DOHH2 (cell line): ENCODE data around the gene MVB12B.

Source experiments
- EZH2phosphoT487 ChIP-seq: fragments of 200-600 bp; sonication (generic); IDR thresholded peaks from 2 replicates; pipeline ENCODE4 v1.6.1; 2017; ENCODE audit warnings: borderline replicate concordance, mild to moderate bottlenecking, antibody characterized with exemption, low read length, moderate library complexity, mixed read lengths
- TF ChIP-seq, protein P1 (sequence below): fragments of 200-600 bp; sonication (generic); IDR thresholded peaks from one replicate; pipeline ENCODE4 v1.5.1; 2014; ENCODE audit warnings: antibody characterized with exemption, mild to moderate bottlenecking, low read depth, low read length; ENCODE audit not compliant: poor library complexity, severe bottlenecking

DNA sequence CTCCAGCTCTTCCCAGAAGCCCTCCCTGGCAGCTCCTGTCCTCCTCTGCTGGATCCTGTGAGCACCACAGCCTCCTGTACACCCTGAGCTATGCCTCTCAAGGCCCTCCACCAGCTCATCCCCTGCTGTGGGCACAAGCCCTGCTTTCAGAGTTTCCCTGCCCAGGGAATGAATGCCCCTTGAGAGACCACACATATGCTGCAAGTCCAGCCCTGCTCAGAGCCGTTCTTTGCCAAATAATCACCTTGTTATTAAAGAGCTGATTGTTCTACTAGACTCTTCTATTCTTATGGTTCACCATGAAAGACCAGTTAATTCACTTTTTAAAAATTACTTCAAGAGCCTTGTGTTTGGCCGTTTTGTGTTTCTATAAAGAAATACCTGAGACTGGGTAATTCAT lies 121.5 kb downstream of the MVB12B start:
- TF ChIP-seq, protein P1, sequence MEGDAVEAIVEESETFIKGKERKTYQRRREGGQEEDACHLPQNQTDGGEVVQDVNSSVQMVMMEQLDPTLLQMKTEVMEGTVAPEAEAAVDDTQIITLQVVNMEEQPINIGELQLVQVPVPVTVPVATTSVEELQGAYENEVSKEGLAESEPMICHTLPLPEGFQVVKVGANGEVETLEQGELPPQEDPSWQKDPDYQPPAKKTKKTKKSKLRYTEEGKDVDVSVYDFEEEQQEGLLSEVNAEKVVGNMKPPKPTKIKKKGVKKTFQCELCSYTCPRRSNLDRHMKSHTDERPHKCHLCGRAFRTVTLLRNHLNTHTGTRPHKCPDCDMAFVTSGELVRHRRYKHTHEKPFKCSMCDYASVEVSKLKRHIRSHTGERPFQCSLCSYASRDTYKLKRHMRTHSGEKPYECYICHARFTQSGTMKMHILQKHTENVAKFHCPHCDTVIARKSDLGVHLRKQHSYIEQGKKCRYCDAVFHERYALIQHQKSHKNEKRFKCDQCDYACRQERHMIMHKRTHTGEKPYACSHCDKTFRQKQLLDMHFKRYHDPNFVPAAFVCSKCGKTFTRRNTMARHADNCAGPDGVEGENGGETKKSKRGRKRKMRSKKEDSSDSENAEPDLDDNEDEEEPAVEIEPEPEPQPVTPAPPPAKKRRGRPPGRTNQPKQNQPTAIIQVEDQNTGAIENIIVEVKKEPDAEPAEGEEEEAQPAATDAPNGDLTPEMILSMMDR = no peak
- TF ChIP-seq EZH2phosphoT487 = no peak
